AG04450 (cell line): ENCODE data around the gene PCED1B. TPM values are rescaled to one million over a fixed set of nuclear protein-coding genes. Genes with fewer than 3 reads are reported as not detected.

ENCODE experiments used
- CTCF ChIA-PET: fragments of 300-600, 350-600 bp; formaldehyde crosslinking; extraction: SDS; loops from one replicate; lab custom pipeline; 2022; ENCODE audit warnings: antibody characterized with exemption, inconsistent platforms; lab: Charles Lee
- POLR2A ChIA-PET: fragments of 350-600 bp; formaldehyde crosslinking; extraction: SDS; loops from one replicate; lab custom pipeline; 2021; ENCODE audit warnings: antibody characterized with exemption, inconsistent platforms; lab: Yijun Ruan, JAX
- DNase-seq: peaks from one replicate; pipeline ENCODE4 v3.0.0-alpha.2; 2011; ENCODE audit warnings: low read depth, low spot score
- H3K27ac ChIP-seq: one replicate; pipeline ENCODE4 v1.5.1; 2012; ENCODE audit warnings: low read depth, low read length, control low read depth
- H3K27me3 ChIP-seq: one replicate; pipeline ENCODE4 v1.6.0; 2012; ENCODE audit warnings: low read length; ENCODE audit not compliant: control insufficient read depth, insufficient read depth
- H3K4me3 ChIP-seq: 2 replicates; pipeline ENCODE4 v1.5.1; 2011; ENCODE audit warnings: mild to moderate bottlenecking, low read depth, low read length, control low read depth
- H3K9me3 ChIP-seq: 2 replicates; pipeline ENCODE4 v1.5.1; 2012; ENCODE audit warnings: low read length; ENCODE audit not compliant: control insufficient read depth, insufficient read depth
- CTCF ChIP-seq: IDR thresholded peaks from 2 replicates; pipeline ENCODE4 v1.5.1; 2011; ENCODE audit warnings: low read depth, low read length, control low read depth, inconsistent platforms
- polyA plus RNA-seq: library from polyadenylated mRNA; depleted of rRNA; stranded (reverse); fragments of >200 nt; gene quantifications from 2 replicates; pipeline ENCODE4 v1.2.3, GENCODE V29; 2011

Gene PCED1B
- polyA plus RNA-seq, 1 experiment = 0.88 TPM

GRCh38 chr12:47066278-47067025 is 13.0 kb upstream of the PCED1B start:
- Histone ChIP-seq H3K27me3 (no peaks in the 10 kb centered on the region), H3K4me3 (no peak overlapping the region), H3K27ac (no peak overlapping the region), H3K9me3 (no peaks in the 10 kb centered on the region)
- POLR2A ChIA-PET = interaction anchor here (0.6 kb wide), 1 partner anchor 80 kb away, joined by 8 read pairs; no protein-coding TSS in a partner anchor
- TF ChIP-seq CTCF = no peak
- CTCF ChIA-PET = no interaction called here
- no peak for DNase-seq

DNA sequence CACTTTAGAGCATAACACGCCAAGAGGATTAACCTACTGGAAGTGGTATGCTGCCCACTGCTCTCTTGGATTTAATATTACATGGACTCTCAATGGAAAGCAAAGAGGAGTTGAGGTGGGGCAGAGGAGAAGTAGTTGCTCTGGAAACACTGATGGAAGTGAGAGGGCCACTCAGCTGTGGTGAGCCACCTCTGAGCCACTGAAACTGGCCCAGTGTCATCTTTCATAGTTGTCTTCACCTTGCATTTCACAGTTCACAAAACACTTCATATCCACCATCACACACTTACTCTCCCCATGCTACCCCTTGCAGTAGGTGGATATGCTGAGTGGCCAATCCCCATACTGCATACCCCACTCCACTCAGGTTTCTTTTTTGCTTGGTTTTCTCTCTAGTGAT is 12.2 kb upstream of the PCED1B start:
- no peaks in the 10 kb centered on the region for H3K27me3 ChIP-seq
- no peak overlapping the region for H3K27ac ChIP-seq
- no peak for TF ChIP-seq CTCF
- H3K9me3 ChIP-seq = no peaks in the 10 kb centered on the region
- no peak overlapping the region for H3K4me3 ChIP-seq
- ChIA-PET POLR2A (no interaction called here), CTCF (no interaction called here)
- no peak for DNase-seq

GRCh38 chr12:47067771-47068431 is 11.5 kb upstream of the PCED1B start:
- POLR2A ChIA-PET = no interaction called here
- Histone ChIP-seq H3K27ac (no peak overlapping the region), H3K27me3 (no peaks in the 10 kb centered on the region), H3K4me3 (no peak overlapping the region), H3K9me3 (no peaks in the 10 kb centered on the region)
- CTCF ChIA-PET = interaction anchor here (0.9 kb wide), 1 partner anchor 36 kb away, joined by 3 read pairs; no protein-coding TSS in a partner anchor
- TF ChIP-seq CTCF = no peak
- no peak for DNase-seq

DNA sequence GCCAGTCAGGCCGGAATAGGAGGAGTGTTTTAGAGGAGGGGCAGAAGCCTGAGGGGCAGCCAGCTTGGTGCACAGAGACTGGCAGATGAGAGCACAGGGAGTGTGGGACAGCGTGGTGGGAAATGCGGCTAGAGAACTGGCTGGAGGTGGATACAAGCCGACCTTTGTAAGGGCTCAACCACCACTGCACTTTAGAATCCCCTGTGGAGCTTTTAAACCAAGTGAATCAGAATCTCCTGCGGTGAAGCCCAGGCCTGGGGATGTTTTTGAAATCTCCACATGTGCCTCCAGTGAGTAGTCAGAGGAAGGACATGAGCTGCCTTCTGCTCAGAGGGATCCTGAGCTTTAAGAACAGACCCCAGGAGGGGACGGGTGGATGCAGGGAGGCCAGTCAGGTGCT is 10.9 kb upstream of the PCED1B start:
- H3K27me3 ChIP-seq = no peaks in the 10 kb centered on the region
- H3K27ac ChIP-seq = no peak overlapping the region
- TF ChIP-seq CTCF = no peak
- CTCF ChIA-PET = interaction anchor here (0.9 kb wide), 1 partner anchor 36 kb away, joined by 3 read pairs; no protein-coding TSS in a partner anchor
- DNase-seq = no peak
- POLR2A ChIA-PET = no interaction called here
- no peak overlapping the region for H3K4me3 ChIP-seq
- no peaks in the 10 kb centered on the region for H3K9me3 ChIP-seq

GRCh38 chr12:47070310-47070709 is 9.1 kb upstream of the PCED1B start:
- Histone ChIP-seq H3K4me3 (no peak overlapping the region), H3K27me3 (no peaks in the 10 kb centered on the region), H3K27ac (no peak overlapping the region), H3K9me3 (no peaks in the 10 kb centered on the region)
- ChIA-PET CTCF (interaction anchor here (0.6 to 1.8 kb wide), 10 partner anchors 9 to 327 kb away, joined by 3 to 6 read pairs (median 4); partner anchors contain the start of genes AMIGO2 and PCED1B), POLR2A (no interaction called here)
- no peak for TF ChIP-seq CTCF
- no peak for DNase-seq
